HG03571 (cell line): ENCODE results near the gene QRICH2.

Experiments used
- ATAC-seq: cut with Tn5 transposase; IDR thresholded peaks from one replicate; pipeline ENCODE4 v1.9.1; 2021; ENCODE audit not compliant: unreplicated experiment

Gene QRICH2

GRCh38 chr17:76279742-76280287 lies 28.3 kb downstream of the QRICH2 start:
- ATAC-seq = no peak

DNA sequence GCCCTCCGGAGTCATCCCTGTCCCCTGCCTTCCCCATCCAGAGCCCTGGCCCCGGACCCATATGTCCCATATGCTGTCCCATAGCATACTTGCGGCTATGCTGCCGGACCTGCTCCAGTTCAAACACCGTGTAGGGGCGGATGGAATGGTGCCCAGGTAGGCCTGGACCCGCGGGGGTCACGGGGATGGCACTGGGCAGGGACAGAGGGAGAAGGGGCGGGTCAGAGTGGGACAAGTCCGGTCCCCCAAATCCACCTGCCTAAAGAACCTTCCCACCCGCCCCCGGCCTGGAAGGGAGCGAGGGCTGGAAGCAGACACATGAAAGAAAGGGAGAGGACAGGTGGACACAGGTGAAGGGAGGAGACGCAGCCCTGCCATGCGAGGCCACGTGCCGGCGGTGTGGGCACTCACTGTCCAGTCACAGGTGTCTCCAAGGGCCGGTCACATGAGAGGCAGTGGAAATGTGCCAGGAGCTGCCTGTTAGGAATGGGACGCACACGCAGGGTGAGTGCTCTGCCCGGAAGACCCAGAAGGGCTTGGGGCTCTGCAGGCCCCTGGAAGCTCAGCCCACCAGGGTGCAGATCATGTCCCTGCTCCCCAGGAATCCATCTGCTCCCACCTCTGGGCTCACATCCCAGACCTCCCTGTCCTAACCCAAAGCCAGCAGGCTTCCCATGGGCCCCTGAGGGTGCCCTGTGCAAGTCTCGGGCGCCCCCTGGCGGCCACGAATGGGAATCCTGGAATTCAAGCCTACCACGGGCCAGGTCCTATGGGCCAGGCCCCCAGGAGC lies 28.9 kb downstream of the QRICH2 start:
- ATAC-seq = no peak

- ATAC-seq = no peak
Observed at GRCh38 chr17:76278268-76278908, 29.7 kb downstream of the QRICH2 start.

- ATAC-seq = no peak
Observed at GRCh38 chr17:76277300-76278267, 30.5 kb downstream of the QRICH2 start.

DNA sequence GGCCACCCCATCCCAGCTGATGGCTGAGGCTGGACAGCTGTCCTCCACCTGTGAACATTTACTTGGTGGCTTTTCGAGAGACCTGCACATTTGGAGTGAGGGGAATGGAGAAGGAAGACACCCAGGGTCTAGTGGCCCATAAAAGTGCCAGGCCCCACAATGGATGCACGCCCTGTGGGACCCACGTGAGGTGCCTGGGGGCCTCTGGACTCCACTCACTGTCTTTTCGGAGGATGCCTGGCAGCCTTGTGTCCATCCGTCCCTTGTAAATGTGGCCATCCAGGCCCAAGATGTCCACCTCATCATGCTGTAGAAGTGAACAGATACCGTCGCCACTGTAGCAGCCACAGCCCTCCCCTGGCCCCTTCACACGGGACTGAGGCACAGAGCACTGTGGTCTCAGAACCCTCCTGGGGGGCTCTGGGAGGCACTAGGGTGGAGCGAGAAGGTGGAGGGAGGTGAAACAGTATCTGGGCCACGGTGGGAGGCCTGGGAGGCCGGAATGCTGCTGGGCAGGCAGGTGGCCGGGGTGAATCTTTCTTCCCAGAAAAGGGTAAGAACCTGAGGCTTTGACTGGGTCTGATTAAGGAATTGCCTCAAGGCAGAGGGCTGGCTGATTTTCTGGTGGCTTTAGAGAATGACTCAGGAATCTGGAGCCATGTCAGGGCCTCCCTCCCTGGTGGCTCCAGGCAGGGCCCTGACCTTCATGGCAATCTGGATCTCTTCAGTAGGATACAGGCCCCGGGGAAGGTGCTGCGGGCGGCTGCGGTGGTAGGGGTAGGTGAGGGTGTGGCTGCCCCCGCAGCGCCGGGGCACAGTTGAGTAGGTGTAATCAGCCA lies 31.4 kb downstream of the QRICH2 start:
- no peak for ATAC-seq

GRCh38 chr17:76276069-76276431 lies 32.0 kb downstream of the QRICH2 start:
- no peak for ATAC-seq

DNA sequence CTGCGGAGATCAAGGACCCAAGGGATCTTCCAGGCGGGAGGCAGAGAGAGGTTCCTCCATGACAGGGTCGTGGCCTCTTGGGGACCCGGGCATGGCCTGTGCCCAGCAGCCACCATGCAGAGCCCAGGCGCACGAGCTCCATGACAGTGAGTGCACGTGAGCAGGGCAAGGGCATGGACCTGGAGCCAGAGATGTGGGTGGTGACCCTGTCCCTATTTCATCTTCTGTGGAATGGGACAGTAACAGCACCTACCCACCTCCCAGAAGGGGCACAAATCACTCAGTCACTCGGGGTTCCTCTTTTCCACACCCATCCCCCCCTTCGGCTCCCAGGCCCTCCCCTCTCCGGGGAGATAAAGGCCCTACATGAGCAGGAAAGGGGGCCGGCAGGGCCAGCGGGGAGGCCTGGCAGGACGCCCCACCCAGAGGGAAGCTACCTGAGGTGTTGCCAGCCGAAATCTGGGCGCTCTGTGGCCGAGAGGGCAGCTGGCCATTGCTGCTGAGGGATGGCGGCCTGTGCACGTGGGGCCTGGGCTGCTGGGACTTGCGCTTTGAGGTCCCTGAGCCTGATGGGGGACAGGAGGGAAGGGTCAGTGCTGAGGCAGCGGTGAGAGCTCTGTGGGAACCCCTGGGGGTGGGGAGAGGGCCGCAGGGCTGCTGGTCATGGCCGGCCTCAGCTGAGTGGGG lies 32.6 kb downstream of the QRICH2 start:
- ATAC-seq = no peak

- ATAC-seq = no peak
Observed at GRCh38 chr17:76274112-76274956, 33.7 kb downstream of the QRICH2 start.

GRCh38 chr17:76273445-76274111 lies 34.5 kb downstream of the QRICH2 start:
- ATAC-seq = no peak

DNA sequence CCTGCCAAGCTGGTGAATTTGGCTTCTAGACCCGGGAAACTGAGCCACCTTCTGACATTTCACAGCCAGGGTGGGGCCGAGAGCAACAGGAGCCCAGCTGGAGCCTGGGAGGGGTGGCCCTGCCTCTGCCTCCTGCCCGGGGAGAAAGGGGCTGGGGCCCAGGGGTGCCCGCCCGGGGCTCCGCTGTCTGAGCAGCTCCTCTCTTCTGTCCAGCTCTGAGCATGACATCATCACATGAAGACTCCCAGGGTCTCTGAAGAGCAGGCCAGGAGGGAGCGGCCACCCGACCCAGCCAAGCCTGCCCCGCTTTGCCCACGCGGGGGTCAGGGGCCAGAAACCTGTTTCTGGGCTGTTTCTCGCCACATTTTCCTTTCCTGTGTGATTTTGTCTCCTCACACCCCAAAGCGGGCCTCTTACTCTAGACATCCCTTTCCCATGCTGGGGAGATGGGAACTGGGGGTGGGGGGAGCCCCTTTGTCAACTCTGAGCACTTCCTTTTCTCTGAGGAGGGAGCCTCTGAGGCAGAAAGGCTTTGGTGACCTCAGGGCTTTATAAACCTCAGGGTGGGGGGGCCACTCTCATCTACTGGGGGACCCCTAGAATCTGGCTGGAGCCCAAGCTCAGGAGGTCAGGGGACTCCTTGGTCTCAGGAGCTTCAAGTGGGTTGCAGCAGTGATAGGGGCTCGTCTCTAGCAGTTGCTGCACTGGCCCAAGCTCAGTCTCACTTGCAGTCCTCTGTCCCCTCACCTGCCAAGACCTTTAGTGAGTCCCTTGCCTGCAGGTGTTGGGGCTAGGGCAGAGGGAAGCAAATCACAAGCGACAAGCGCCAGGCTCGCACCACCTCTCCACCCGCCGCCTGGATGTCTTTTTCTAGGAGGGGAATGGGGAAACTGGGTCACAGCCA lies 35.3 kb downstream of the QRICH2 start:
- peak; percentile 9 for ATAC-seq

- ATAC-seq = peak; percentile 38
Observed at GRCh38 chr17:76271669-76272540, 36.2 kb downstream of the QRICH2 start.

DNA sequence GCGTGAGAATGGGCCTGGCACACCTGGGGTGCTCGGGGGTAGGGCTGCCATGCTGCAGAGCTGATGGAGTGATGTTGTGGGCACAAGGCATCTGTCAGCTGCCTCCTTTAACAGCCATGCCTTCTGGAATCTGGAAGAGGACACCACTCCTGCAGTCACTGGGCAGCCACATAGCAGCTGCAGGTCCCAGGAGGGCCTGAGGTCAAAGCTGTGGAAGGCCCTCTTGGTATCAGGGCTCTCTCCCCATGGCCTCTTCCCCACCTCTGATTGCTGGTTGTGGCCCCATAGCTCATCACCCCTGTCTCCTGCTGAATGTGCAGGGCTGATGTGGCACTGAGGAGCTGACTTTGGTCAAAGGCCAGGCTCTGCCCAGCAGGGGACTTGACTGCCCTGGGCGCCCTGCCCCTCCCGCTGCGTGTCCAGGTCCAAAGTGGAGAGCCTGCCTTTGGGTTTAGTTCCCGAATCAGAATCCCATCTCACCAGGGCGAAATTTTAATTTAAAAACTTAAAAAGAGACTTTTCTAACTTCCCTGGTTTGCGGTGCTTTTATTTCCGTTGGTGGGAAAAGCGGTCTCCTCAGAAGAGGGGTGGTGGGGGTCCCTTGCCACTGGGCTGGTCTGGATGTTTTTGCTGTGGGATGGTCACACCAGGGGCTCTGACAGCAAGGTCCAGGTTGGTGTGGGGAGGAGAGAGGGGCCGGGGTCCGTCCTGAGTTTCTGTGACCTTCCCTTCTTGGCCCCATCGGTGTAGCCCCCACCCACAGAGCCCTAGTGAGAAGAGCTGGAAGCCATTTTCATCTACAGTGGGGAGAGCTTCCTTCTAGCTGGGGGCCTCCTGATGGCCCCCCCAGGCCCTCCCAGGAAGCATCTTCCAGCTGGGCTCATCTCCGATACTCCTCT lies 37.1 kb downstream of the QRICH2 start:
- ATAC-seq = no peak

DNA sequence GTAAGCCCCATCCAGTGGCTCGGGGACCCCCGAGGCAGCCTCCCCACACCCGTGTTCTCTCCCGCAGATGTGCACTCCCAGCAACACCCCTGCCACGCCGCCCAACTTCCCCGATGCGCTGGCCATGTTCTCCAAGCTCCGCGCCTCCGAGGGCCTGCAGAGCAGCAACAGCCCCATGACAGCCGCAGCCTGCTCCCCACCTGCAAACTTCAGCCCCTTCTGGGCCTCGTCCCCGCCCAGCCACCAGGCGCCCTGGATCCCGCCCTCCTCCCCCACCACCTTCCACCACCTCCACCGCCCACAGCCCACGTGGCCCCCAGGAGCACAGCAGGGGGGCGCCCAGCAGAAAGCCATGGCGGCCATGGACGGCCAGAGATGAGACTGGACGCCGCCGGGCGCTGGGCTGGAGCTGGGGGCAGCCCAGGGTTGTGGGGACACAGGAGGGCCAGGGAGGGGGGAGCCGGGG lies 37.9 kb downstream of the QRICH2 start:
- no peak for ATAC-seq

DNA sequence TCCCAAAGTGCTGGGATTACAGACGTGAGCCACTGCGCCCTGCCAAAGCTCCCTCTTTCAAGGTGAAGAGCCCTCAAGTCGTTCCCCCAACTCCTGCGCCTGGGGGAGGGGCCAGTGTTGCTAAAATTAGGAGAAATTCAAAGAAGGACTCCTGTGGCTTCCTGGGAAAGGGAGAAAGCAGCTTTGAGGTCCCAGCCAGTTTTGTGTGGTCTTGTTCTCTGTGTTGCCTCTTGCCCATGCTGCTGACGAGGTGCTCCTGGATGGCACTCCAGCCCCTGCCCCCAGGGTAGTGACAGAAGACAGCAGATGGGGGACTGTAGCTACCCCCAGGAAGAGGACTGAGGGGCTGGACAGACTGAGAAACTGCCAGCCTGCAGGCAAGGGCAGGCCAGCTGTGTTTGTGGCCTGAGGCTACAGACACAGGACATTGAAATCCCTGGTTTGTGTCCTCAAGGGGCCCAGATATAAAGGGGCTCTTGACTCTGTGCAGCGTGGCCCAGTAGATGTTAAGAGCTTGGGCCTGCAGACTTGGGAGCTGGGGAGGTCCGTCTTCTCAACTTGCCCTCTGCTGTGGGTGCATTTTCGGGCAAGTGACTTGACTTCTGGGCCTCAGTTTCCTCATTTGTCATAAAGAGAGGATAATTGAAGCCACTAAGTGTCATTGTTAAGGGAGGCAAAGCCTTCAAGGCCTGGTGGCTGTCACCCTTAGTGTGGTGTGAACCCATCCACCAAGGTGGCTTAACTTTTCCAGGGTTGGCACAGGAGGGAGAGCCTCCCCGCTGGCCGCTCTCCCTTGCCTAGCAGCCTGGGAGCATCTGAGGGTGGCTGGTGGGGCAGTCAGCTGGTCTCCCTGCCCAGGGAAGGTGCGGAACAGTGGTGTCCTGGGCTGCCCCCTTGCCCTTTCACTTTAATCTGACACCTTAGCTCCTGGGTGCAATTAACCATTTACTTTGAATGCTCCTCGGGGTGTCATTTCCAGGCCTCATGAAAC lies 38.8 kb downstream of the QRICH2 start:
- no peak for ATAC-seq
